ENCODE measurements around the gene TCF25.

- no peak for TF ChIP-seq CTCF (IDR thresholded peaks at IDR 0.05)
- TF ChIP-seq POLR2A (IDR thresholded peaks at IDR 0.05) = no peak
These were observed 44.5 kb downstream of the TCF25 start for GRCh38 chr16:89917773-89918452.

All from esophagus squamous epithelium (tissue), 4 donors.